GM23248 (cell line): ENCODE data around the gene OR4D5. TPM values are rescaled to one million over a fixed set of nuclear protein-coding genes. Genes with fewer than 3 reads are reported as not detected.

Experiments used
- DNase-seq: peaks from one replicate; pipeline ENCODE4 v3.0.0-alpha.2; 2015
- H2AFZ ChIP-seq: fragments of 200-600 bp; sonication (generic); 2 replicates; pipeline ENCODE4 v1.6.1; 2016; ENCODE audit warnings: antibody characterized with exemption
- H3F3A ChIP-seq: fragments of 200-600 bp; sonication (generic); 2 replicates; pipeline ENCODE4 v1.6.1; 2016; ENCODE audit warnings: mild to moderate bottlenecking, antibody characterized with exemption, mixed run types; ENCODE audit not compliant: insufficient read depth
- H3K27ac ChIP-seq: fragments of 200-600 bp; sonication (generic); 2 replicates; pipeline ENCODE4 v1.5.1; 2016; ENCODE audit warnings: mild to moderate bottlenecking
- H3K27me3 ChIP-seq: fragments of 200-600 bp; sonication (generic); replicated peaks from 2 replicates; pipeline ENCODE4 v1.6.1; 2016; ENCODE audit warnings: mild to moderate bottlenecking; ENCODE audit not compliant: insufficient read depth
- H3K36me3 ChIP-seq: fragments of 200-600 bp; sonication (generic); 2 replicates; pipeline ENCODE4 v1.6.1; 2016; ENCODE audit warnings: low read depth, mild to moderate bottlenecking
- H3K4me1 ChIP-seq: fragments of 200-600 bp; sonication (generic); 2 replicates; pipeline ENCODE4 v1.6.1; 2016; ENCODE audit warnings: mild to moderate bottlenecking; ENCODE audit not compliant: insufficient read depth
- H3K4me2 ChIP-seq: fragments of 200-600 bp; sonication (generic); one replicate; pipeline ENCODE4 v1.6.1; 2016; ENCODE audit warnings: mild to moderate bottlenecking; ENCODE audit not compliant: unreplicated experiment
- H3K4me3 ChIP-seq: fragments of 200-600 bp; sonication (generic); 2 replicates; pipeline ENCODE4 v1.5.1; 2016; ENCODE audit warnings: mild to moderate bottlenecking
- H3K79me2 ChIP-seq: fragments of 200-600 bp; sonication (generic); 2 replicates; pipeline ENCODE4 v1.6.1; 2016; ENCODE audit warnings: mild to moderate bottlenecking; ENCODE audit not compliant: insufficient read depth
- H3K9ac ChIP-seq: fragments of 200-600 bp; sonication (generic); 2 replicates; pipeline ENCODE4 v1.6.1; 2016; ENCODE audit warnings: mild to moderate bottlenecking
- H3K9me2 ChIP-seq: fragments of 200-600 bp; sonication (generic); 2 replicates; pipeline ENCODE4 v1.6.1; 2016; ENCODE audit warnings: mixed run types, mild to moderate bottlenecking, moderate library complexity; ENCODE audit not compliant: insufficient read depth
- H3K9me3 ChIP-seq: fragments of 200-600 bp; sonication (generic); one replicate; pipeline ENCODE4 v1.6.1; 2017; ENCODE audit warnings: low read depth
- H4K20me1 ChIP-seq: fragments of 200-600 bp; sonication (generic); 2 replicates; pipeline ENCODE4 v1.6.0; 2016; ENCODE audit not compliant: insufficient read depth
- EZH2 ChIP-seq: fragments of 200-600 bp; sonication (generic); IDR thresholded peaks from 2 replicates; pipeline ENCODE4 v1.6.1; 2018; ENCODE audit warnings: antibody characterized with exemption, mild to moderate bottlenecking; ENCODE audit not compliant: insufficient read depth, poor library complexity, severe bottlenecking
- EZH2phosphoT487 ChIP-seq: fragments of 200-600 bp; sonication (generic); IDR thresholded peaks from 2 replicates; pipeline ENCODE4 v1.6.1; 2018; ENCODE audit warnings: antibody characterized with exemption, moderate library complexity, mild to moderate bottlenecking, low read depth; ENCODE audit not compliant: insufficient read depth
- WGBS, 2 experiments: methylation state at CpG; one replicate each; pipeline ENCODE4 v1.1.6; 2015 to 2017; ENCODE audit warnings: low lambda C conversion rate in 2 of 2, low coverage in 1 of 2; ENCODE audit errors: missing lambda C conversion rate in 2 of 2; 5-methylcytosine and 5-hydroxymethylcytosine counted together
- in situ Hi-C: fragments of 300-500 bp; cut with MboI; formaldehyde crosslinking; loops from 2 replicates; pipeline ENCODE4 v1.15.0; 2020
- polyA plus RNA-seq: library from polyadenylated mRNA; unstranded; fragments of >200 nt; fragmentation: Nextera tagmentation; extraction: Ambion mirVana; gene quantifications from 2 replicates; pipeline ENCODE4 v1.2.1, GENCODE V29; 2016
- total RNA-seq: library from RNA; depleted of rRNA; stranded (reverse); fragments of >200 nt; shearing (Covaris generic); gene quantifications from 2 replicates; pipeline ENCODE4 v1.2.3, GENCODE V29; 2014; rRNA removed

Gene OR4D5
- total and polyA plus RNA-seq, 2 experiments from 2014 or later, result not detected

DNA sequence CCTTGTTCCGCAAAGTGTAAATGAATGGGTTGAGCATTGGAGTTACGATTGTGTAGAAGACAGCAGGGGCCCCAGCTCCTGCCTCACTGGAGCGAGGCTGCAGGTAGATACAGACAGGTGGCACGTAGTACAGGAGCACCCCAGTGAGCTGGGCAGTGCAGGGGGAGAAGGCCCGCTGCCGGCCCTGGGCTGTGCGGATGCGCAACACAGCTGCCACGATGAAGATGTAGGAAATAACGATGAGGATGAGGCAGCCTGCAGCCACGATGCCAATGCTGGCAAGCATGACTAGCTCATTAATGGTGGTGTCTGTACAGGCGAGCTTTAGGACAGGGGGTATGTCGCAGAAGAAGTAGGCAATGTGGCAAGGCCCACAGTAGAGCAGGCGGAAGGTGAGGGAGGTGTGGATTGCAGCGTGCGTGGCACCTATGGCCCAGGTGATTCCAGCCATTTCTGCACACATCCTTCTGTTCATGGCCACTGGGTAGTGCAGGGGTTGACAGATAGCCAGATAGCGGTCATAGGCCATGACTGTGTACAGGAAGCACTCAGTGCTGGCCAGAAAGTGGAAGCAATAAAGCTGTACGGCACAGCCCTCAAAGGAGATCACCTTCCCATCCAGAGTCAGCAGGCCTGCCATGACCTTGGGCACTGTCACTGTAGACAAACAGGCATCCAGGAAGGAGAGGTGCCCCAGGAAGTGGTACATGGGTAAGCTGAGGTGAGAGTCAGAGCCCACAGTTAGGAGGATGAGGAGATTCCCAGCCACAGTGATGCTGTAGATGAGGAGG, 37.5 kb downstream of the OR4D5 start:
- H3K27me3 ChIP-seq, result no peaks in the 10 kb centered on the region; the same call in 1 of the 2 replicates
- no peak overlapping the region for H3K4me2 ChIP-seq
- no peaks in the 10 kb centered on the region for H3K36me3 ChIP-seq
- H3K79me2 ChIP-seq, result no peaks in the 10 kb centered on the region
- H3K4me1 ChIP-seq, result peaks cover 14% of the 10 kb centered on the region
- H2AFZ ChIP-seq, result no peak overlapping the region
- no peak overlapping the region for H3K4me3 ChIP-seq
- in situ Hi-C loops, result no loop called here
- H3K27ac ChIP-seq, result no peak overlapping the region
- no peaks in the 10 kb centered on the region for H4K20me1 ChIP-seq
- no peaks in the 10 kb centered on the region for H3K9me3 ChIP-seq
- DNase-seq, result no peak
- H3K9ac ChIP-seq, result no peak overlapping the region
- H3K9me2 ChIP-seq, result no peaks in the 10 kb centered on the region
- H3F3A ChIP-seq, result peaks cover 13% of the 10 kb centered on the region
- no peak for TF ChIP-seq EZH2
- TF ChIP-seq EZH2phosphoT487, result no peak
- WGBS, 2 experiments, result 82 to 84% methylated on average over 18 of the region's 18 CpGs

GRCh38 chr11:123977731-123978347, 38.4 kb downstream of the OR4D5 start, which contains the start of gene OR10S1:
Gene OR10S1 (minus strand): TSS chr11:123977781. CDS start chr11:123977664, 117 bp downstream.
- Histone ChIP-seq H3K4me2 (no peak within 1 kb of the TSS), H4K20me1 (no peaks in the 10 kb centered on the region), H3K9ac (no peak within 1 kb of the TSS), H3K27ac (no peak within 1 kb of the TSS), H3F3A (peaks cover 13% of the 10 kb centered on the region), H3K4me1 (peaks cover 14% of the 10 kb centered on the region), H3K9me3 (no peaks in the 10 kb centered on the region), H3K4me3 (no peak within 1 kb of the TSS), H3K9me2 (no peaks in the 10 kb centered on the region), H3K79me2 (no peaks in the 10 kb centered on the region), H2AFZ (no peak within 1 kb of the TSS), H3K36me3 (no peaks in the 10 kb centered on the region), H3K27me3 (no peaks in the 10 kb centered on the region; the same call in 1 of the 2 replicates)
- in situ Hi-C loops, result no loop called here
- DNase-seq, result peak; percentile 1
- TF ChIP-seq EZH2, result no peak
- no peak for TF ChIP-seq EZH2phosphoT487

DNA sequence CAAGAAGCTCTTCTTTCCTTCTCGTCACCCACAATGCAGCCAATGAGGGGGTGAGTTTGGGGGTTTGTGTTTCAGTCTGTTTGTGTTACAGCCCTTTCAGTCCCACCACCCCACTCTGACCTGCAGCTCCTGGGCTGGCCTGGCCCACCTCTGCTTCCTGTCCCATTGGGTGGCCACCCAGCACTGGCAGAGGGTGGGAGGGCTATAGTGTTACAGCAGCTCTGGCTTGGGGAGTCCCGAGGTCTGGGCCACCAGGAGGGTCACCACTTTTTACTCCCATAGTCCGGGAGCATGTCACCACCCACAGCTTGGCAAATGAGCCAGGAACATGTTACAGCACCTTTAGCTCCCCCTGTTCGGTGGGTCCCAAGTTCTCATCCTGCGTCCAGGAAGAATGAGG, 39.9 kb downstream of the OR4D5 start:
- H2AFZ ChIP-seq, result no peak overlapping the region
- WGBS, 2 experiments, result 31 to 45% methylated on average over 5 of the region's 5 CpGs
- TF ChIP-seq EZH2phosphoT487 (no peak), EZH2 (no peak)
- in situ Hi-C loops, result no loop called here
- H3K9me2 ChIP-seq, result no peaks in the 10 kb centered on the region
- DNase-seq, result no peak
- no peak overlapping the region for H3K27ac ChIP-seq
- H3K79me2 ChIP-seq, result no peaks in the 10 kb centered on the region
- H4K20me1 ChIP-seq, result no peaks in the 10 kb centered on the region
- H3K9me3 ChIP-seq, result no peaks in the 10 kb centered on the region
- no peak overlapping the region for H3K4me2 ChIP-seq
- peaks cover 4% of the 10 kb centered on the region; the same call in 1 of the 2 replicates for H3K4me1 ChIP-seq
- H3K27me3 ChIP-seq, result no peaks in the 10 kb centered on the region; the same call in 1 of the 2 replicates
- H3K9ac ChIP-seq, result no peak overlapping the region
- no peaks in the 10 kb centered on the region for H3K36me3 ChIP-seq
- H3K4me3 ChIP-seq, result no peak overlapping the region
- 0 out of 2 replicates have a peak, but pooled peaks cover under 1% of the 10 kb centered on the region for H3F3A ChIP-seq

Other genes with a start within 250 kb of the OR4D5 start
- 5.5 and 26.4 TPM in 2 replicates for gene ZNF202, start 198.0 kb upstream of the OR4D5 start, total RNA-seq
- gene ZNF202, start 198.0 kb upstream of the OR4D5 start, polyA plus RNA-seq, result 4.5 and 5.1 TPM in 2 replicates
- not detected in 2 replicates for gene OR6X1, start 185.1 kb upstream of the OR4D5 start, total RNA-seq
- not detected in 2 replicates for gene OR6X1, start 185.1 kb upstream of the OR4D5 start, polyA plus RNA-seq
- gene OR6M1, start 133.3 kb upstream of the OR4D5 start, total RNA-seq, result not detected in 2 replicates
- gene OR6M1, start 133.3 kb upstream of the OR4D5 start, polyA plus RNA-seq, result not detected in 2 replicates
- gene TMEM225, start 53.9 kb upstream of the OR4D5 start, total RNA-seq, result not detected in 2 replicates
- not detected in 2 replicates for gene TMEM225, start 53.9 kb upstream of the OR4D5 start, polyA plus RNA-seq
- gene OR8D4, start 37.5 kb upstream of the OR4D5 start, total RNA-seq, result not detected in 2 replicates
- not detected in 2 replicates for gene OR8D4, start 37.5 kb upstream of the OR4D5 start, polyA plus RNA-seq
- gene OR6T1, start 4.2 kb downstream of the OR4D5 start, total RNA-seq, result not detected in 2 replicates
- gene OR6T1, start 4.2 kb downstream of the OR4D5 start, polyA plus RNA-seq, result not detected in 2 replicates
- gene OR10S1, start 38.2 kb downstream of the OR4D5 start, total RNA-seq, result not detected in 2 replicates
- gene OR10S1, start 38.2 kb downstream of the OR4D5 start, polyA plus RNA-seq, result not detected in 2 replicates
- not detected in 2 replicates for gene OR10G6, start 55.5 kb downstream of the OR4D5 start, total RNA-seq
- gene OR10G6, start 55.5 kb downstream of the OR4D5 start, polyA plus RNA-seq, result not detected in 2 replicates
- gene OR10G4, start 73.4 kb downstream of the OR4D5 start, total RNA-seq, result not detected in 2 replicates
- gene OR10G4, start 73.4 kb downstream of the OR4D5 start, polyA plus RNA-seq, result not detected in 2 replicates
- not detected in 2 replicates for gene OR10G9, start 83.4 kb downstream of the OR4D5 start, total RNA-seq
- gene OR10G9, start 83.4 kb downstream of the OR4D5 start, polyA plus RNA-seq, result not detected in 2 replicates
- gene OR10G8, start 87.2 kb downstream of the OR4D5 start, total RNA-seq, result not detected in 2 replicates
- gene OR10G8, start 87.2 kb downstream of the OR4D5 start, polyA plus RNA-seq, result not detected in 2 replicates
- not detected in 2 replicates for gene OR10G7, start 101.7 kb downstream of the OR4D5 start, total RNA-seq
- not detected in 2 replicates for gene OR10G7, start 101.7 kb downstream of the OR4D5 start, polyA plus RNA-seq
- 4.3 and 8.2 TPM in 2 replicates for gene VWA5A, start 175.8 kb downstream of the OR4D5 start, total RNA-seq
- 7.4 and 7.5 TPM in 2 replicates for gene VWA5A, start 175.8 kb downstream of the OR4D5 start, polyA plus RNA-seq
- not detected in 2 replicates for gene OR10D3, start 243.7 kb downstream of the OR4D5 start, total RNA-seq
- gene OR10D3, start 243.7 kb downstream of the OR4D5 start, polyA plus RNA-seq, result not detected in 2 replicates